ENCODE measurements around the gene GDPD1. TPM values are rescaled to one million over a fixed set of nuclear protein-coding genes. Genes with fewer than 3 reads are reported as not detected.
A peak's percentile ranks its signal among the peaks of the same experiment; 100 is the strongest.

GDPD1 gene
- total and polyA plus RNA-seq, 9 of the 15 experiments (the other 6 are each of a cell fraction or from before 2014, with no cell fraction given) = 5.7 to 15.2 (median 9.3) TPM

DNA sequence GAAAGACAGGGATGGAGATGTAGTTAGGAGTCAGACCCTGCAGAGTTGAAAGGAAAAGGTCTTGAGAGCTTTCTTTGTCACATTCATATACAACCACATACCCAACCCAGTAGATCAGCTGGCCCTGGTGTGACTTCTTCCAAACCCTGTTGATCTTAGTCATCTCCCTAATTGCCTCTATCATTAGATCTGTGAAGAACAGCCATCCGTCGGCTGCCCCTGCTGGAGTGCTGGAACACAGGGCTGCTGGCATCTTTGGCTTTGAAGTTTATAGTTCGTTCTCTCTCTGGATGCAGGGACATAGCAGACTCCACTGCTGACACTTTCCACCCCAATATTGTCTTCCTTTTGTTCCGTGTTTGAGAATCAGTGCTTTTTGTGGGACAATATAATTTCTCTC is 20.9 kb upstream of the GDPD1 start (continued):
- TF ChIP-seq ZNF592 (IDR thresholded peaks at IDR 0.05) = no peak

DNA sequence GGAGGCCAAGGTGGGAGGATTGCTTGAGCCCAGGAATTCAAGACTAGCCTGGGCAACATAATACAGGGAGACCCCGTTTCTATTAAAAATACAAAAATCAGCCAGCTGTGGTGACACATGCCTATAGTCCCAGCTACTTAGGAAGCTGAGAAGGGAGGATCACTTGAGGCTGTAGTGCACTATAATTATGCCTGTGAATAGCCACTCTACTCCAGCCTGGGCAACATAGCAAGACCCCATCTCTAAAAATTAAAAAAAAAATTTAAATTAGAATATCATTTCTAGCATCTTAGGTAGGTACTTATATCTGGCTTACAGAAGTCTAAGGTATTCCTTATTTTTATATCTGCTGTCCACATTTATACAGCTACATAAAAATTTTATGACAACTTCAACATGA is 18.0 kb upstream of the GDPD1 start:
- intact Hi-C loops (cut with micrococcal nuclease) (no loop called here), in situ Hi-C loops (cut with MboI) (no loop called here)
- no peak for FAIRE-seq
- H3K4me3 ChIP-seq = no peak overlapping the region
- H3K9me3 ChIP-seq (replicated peaks; ENCODE audit: control insufficient read depth, insufficient read depth, low read depth, low read length) = no peaks in the 10 kb centered on the region
- ChIA-PET POLR2A (no interaction called here), CTCF (ENCODE audit: low intra/inter-chr PET ratio) (interaction anchor here (0.7 kb wide), 1 partner anchor 108 kb away, joined by 3 read pairs; no protein-coding TSS in a partner anchor)
- H3K36me3 ChIP-seq (ENCODE audit: control insufficient read depth, insufficient read depth, low read length) = peaks cover 49% of the 10 kb centered on the region; the same call in 2 of the 3 replicates
- 88% methylated on average over 1 of the region's 1 CpG for WGBS (ENCODE audit: insufficient coverage, low coverage, missing lambda C conversion rate)
- no peak for ATAC-seq
- no peak overlapping the region for H2AFZ ChIP-seq (ENCODE audit: low read depth, low read length)
- H4K20me1 ChIP-seq (replicated peaks; ENCODE audit: control insufficient read depth, insufficient read depth, low read length) = no peaks in the 10 kb centered on the region
- no peak overlapping the region for H3K4me2 ChIP-seq (ENCODE audit: insufficient read depth, low read length)
- no peak overlapping the region for H3K9ac ChIP-seq (ENCODE audit: insufficient read depth in 1 of 2, low read depth in 2 of 2, low read length in 2 of 2)
- H3K9me1 ChIP-seq (ENCODE audit: control insufficient read depth, insufficient read depth, low read length) = no peaks in the 10 kb centered on the region
- H3K27me3 ChIP-seq (ENCODE audit: control insufficient read depth in 2 of 2, insufficient read depth in 2 of 2, low read length in 2 of 2) = no peaks in the 10 kb centered on the region
- H3K27ac ChIP-seq (ENCODE audit: extremely low read depth, low read depth, low read length) = no peak overlapping the region
- no peaks in the 10 kb centered on the region for H3K79me2 ChIP-seq (ENCODE audit: control insufficient read depth, insufficient read depth, low read length)
- BruUV-seq (replicated peaks) = TSS peak; percentile 52
- H3K4me1 ChIP-seq (replicated peaks in 1 of 2; ENCODE audit: control insufficient read depth in 2 of 2, insufficient read depth in 2 of 2, low read length in 2 of 2) = no peaks in the 10 kb centered on the region
- DNase-seq (ENCODE audit: extremely low read depth in 1 of 4, low spot score in 3 of 4) = no peak
- TF ChIP-seq, protein P1, sequence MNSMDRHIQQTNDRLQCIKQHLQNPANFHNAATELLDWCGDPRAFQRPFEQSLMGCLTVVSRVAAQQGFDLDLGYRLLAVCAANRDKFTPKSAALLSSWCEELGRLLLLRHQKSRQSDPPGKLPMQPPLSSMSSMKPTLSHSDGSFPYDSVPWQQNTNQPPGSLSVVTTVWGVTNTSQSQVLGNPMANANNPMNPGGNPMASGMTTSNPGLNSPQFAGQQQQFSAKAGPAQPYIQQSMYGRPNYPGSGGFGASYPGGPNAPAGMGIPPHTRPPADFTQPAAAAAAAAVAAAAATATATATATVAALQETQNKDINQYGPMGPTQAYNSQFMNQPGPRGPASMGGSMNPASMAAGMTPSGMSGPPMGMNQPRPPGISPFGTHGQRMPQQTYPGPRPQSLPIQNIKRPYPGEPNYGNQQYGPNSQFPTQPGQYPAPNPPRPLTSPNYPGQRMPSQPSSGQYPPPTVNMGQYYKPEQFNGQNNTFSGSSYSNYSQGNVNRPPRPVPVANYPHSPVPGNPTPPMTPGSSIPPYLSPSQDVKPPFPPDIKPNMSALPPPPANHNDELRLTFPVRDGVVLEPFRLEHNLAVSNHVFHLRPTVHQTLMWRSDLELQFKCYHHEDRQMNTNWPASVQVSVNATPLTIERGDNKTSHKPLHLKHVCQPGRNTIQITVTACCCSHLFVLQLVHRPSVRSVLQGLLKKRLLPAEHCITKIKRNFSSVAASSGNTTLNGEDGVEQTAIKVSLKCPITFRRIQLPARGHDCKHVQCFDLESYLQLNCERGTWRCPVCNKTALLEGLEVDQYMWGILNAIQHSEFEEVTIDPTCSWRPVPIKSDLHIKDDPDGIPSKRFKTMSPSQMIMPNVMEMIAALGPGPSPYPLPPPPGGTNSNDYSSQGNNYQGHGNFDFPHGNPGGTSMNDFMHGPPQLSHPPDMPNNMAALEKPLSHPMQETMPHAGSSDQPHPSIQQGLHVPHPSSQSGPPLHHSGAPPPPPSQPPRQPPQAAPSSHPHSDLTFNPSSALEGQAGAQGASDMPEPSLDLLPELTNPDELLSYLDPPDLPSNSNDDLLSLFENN (IDR thresholded peaks at IDR 0.05; ENCODE audit: low read depth in 2 of 2, low read length in 2 of 2) = no peak
- peak; percentile 78 for TF ChIP-seq ZNF121 (CRISPR knock-in tag; conservative IDR thresholded peaks at IDR 0.05)
- TF ChIP-seq MTF1 (CRISPR knock-in tag; IDR thresholded peaks at IDR 0.05; ENCODE audit: borderline replicate concordance) = no peak
- TF ChIP-seq, protein P2, sequence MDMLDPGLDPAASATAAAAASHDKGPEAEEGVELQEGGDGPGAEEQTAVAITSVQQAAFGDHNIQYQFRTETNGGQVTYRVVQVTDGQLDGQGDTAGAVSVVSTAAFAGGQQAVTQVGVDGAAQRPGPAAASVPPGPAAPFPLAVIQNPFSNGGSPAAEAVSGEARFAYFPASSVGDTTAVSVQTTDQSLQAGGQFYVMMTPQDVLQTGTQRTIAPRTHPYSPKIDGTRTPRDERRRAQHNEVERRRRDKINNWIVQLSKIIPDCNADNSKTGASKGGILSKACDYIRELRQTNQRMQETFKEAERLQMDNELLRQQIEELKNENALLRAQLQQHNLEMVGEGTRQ (CRISPR knock-in tag; IDR thresholded peaks at IDR 0.05) = no peak
- TF ChIP-seq POLR2A (conservative IDR thresholded peaks at IDR 0.05) = no peak
- TF ChIP-seq, protein P3, sequence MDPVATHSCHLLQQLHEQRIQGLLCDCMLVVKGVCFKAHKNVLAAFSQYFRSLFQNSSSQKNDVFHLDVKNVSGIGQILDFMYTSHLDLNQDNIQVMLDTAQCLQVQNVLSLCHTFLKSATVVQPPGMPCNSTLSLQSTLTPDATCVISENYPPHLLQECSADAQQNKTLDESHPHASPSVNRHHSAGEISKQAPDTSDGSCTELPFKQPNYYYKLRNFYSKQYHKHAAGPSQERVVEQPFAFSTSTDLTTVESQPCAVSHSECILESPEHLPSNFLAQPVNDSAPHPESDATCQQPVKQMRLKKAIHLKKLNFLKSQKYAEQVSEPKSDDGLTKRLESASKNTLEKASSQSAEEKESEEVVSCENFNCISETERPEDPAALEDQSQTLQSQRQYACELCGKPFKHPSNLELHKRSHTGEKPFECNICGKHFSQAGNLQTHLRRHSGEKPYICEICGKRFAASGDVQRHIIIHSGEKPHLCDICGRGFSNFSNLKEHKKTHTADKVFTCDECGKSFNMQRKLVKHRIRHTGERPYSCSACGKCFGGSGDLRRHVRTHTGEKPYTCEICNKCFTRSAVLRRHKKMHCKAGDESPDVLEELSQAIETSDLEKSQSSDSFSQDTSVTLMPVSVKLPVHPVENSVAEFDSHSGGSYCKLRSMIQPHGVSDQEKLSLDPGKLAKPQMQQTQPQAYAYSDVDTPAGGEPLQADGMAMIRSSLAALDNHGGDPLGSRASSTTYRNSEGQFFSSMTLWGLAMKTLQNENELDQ (CRISPR knock-in tag; IDR thresholded peaks at IDR 0.05; ENCODE audit: borderline replicate concordance) = no peak
- TF ChIP-seq, protein P4, sequence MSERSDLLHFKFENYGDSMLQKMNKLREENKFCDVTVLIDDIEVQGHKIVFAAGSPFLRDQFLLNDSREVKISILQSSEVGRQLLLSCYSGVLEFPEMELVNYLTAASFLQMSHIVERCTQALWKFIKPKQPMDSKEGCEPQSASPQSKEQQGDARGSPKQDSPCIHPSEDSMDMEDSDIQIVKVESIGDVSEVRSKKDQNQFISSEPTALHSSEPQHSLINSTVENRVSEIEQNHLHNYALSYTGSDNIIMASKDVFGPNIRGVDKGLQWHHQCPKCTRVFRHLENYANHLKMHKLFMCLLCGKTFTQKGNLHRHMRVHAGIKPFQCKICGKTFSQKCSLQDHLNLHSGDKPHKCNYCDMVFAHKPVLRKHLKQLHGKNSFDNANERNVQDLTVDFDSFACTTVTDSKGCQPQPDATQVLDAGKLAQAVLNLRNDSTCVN (CRISPR knock-in tag; IDR thresholded peaks at IDR 0.05) = no peak

Measured in K562 (cell line).